ENCODE data around the gene FPR1. TPM values are rescaled to one million over a fixed set of nuclear protein-coding genes. Genes with fewer than 3 reads are reported as not detected.
A peak's percentile ranks its signal among the peaks of the same experiment; 100 is the strongest.

FPR1 gene
- total RNA-seq, 1 donor from 2014 or later: not detected

DNA sequence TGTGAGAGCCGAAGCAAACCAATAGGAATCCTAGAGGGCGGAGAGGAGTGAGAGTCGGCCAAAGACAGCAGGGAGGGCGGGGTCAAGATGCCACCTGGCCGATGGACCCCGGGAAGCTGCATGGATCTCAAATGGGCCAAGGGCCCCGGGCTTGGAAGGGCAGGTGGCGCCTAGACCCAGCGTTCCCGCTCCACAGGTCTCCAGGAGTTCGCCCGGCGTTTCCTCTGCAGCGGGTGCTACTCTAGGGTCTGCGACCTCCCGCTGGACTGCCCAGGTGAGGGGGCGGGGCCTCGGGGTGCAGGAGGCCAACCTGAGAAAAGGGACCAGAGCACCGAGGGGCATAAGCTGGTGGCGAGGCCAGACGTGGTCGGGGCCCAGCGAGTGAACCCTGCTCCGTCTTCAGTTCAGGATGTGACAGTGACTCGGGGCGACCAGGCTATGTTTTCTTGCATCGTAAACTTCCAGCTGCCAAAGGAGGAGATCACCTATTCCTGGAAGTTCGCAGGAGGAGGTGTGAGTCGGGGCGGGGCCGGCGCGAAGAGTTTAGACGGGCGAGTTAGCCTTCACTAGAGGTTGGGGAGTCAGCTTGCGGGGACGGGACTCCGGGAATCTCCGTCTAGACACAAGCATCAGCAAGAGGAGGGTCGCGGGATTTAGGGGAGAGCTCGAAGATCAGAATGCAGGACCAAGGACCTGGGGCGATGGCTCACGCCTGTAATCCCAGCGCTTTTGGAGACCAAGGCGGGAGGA is 48.7 kb downstream of the FPR1 start:
- H3K27ac Mint-ChIP-seq (ENCODE audit: unreplicated experiment): peak overlapping the region; percentile 89
- peaks cover 24% of the 10 kb centered on the region for H3K36me3 ChIP-seq (ENCODE audit: insufficient read depth, low read length)
- H3K4me1 ChIP-seq (ENCODE audit: insufficient read depth, low read length): peaks cover 8% of the 10 kb centered on the region
- peaks cover 21% of the 10 kb centered on the region for H3K79me2 ChIP-seq (ENCODE audit: insufficient read depth, low read length)
- no peaks in the 10 kb centered on the region for H3K9me3 ChIP-seq (ENCODE audit: insufficient read depth, low read depth, low read length)
- FAIRE-seq: no peak
- TF ChIP-seq, protein P1, sequence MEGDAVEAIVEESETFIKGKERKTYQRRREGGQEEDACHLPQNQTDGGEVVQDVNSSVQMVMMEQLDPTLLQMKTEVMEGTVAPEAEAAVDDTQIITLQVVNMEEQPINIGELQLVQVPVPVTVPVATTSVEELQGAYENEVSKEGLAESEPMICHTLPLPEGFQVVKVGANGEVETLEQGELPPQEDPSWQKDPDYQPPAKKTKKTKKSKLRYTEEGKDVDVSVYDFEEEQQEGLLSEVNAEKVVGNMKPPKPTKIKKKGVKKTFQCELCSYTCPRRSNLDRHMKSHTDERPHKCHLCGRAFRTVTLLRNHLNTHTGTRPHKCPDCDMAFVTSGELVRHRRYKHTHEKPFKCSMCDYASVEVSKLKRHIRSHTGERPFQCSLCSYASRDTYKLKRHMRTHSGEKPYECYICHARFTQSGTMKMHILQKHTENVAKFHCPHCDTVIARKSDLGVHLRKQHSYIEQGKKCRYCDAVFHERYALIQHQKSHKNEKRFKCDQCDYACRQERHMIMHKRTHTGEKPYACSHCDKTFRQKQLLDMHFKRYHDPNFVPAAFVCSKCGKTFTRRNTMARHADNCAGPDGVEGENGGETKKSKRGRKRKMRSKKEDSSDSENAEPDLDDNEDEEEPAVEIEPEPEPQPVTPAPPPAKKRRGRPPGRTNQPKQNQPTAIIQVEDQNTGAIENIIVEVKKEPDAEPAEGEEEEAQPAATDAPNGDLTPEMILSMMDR (IDR thresholded peaks at IDR 0.05; ENCODE audit: insufficient read depth, low read depth, low read length): no peak
- no peak for TF ChIP-seq EZH2 (IDR thresholded peaks at IDR 0.05; ENCODE audit: insufficient read depth, low read length)
- no peak overlapping the region for H2AFZ ChIP-seq (ENCODE audit: low read depth, low read length)
- no peak for DNase-seq (ENCODE audit: low read depth)
- H3K4me2 ChIP-seq (ENCODE audit: low read length): no peak overlapping the region
- peak overlapping the region; percentile 81 for H3K4me3 Mint-ChIP-seq (ENCODE audit: unreplicated experiment)
- peaks cover 41% of the 10 kb centered on the region for H3K4me1 Mint-ChIP-seq (ENCODE audit: low read depth, unreplicated experiment)
- H3K36me3 Mint-ChIP-seq (ENCODE audit: low read depth, unreplicated experiment): peaks cover 42% of the 10 kb centered on the region
- H4K20me1 ChIP-seq (ENCODE audit: insufficient read depth, low read length): peaks cover 66% of the 10 kb centered on the region
- H3K9me3 Mint-ChIP-seq (ENCODE audit: unreplicated experiment): peaks cover 6% of the 10 kb centered on the region
- H3K27me3 Mint-ChIP-seq (ENCODE audit: low read depth, unreplicated experiment): no peaks in the 10 kb centered on the region
- no peaks in the 10 kb centered on the region for H3K27me3 ChIP-seq (ENCODE audit: insufficient read depth, low read length)
- H3K9ac ChIP-seq (ENCODE audit: low read length): no peak overlapping the region
- H3K27ac ChIP-seq (ENCODE audit: low read depth, low read length): no peak overlapping the region
- H3K4me3 ChIP-seq (ENCODE audit: insufficient read depth, low read depth, low read length): no peak overlapping the region

DNA sequence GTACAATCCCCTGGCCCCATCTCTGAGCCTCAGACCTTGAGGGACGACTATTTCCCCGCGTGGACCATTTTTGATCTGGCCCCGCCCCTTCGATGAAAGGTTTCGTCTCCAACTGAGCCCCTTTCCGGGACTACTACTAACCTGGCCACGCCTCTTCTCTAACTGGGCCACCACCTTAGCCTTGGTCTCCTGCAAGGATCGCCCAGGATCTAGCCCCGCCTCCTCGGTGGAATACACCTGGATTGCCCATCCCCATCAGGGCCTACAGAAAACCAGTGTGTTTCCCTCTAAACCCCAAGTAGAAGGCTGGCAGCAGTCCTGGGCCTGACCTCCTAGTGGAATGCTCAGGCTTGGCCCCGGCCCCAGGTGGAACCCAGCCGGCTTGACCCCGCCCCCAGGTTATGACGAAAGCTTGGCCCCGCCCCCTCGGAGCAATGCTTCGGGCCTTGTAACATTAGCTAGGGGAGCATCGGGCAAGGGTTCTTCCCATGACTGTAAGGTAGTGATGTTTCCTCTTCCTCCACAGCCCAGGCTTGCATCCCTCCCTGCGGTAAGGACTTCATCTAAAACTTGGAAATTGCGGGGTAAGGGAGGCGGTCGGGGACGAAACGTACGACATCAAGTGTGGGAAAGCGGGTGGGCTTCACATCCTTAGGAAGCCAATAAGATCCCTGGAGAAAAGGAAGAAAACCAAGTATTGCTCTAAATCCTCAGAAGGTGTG is 49.4 kb downstream of the FPR1 start:
- no peak overlapping the region for H3K4me2 ChIP-seq (ENCODE audit: low read length)
- Mint-ChIP-seq H3K27ac (ENCODE audit: unreplicated experiment) (peak overlapping the region; percentile 89), H3K27me3 (ENCODE audit: low read depth, unreplicated experiment) (no peaks in the 10 kb centered on the region), H3K4me3 (ENCODE audit: unreplicated experiment) (peak overlapping the region; percentile 77), H3K9me3 (ENCODE audit: unreplicated experiment) (peaks cover 2% of the 10 kb centered on the region), H3K36me3 (ENCODE audit: low read depth, unreplicated experiment) (peaks cover 43% of the 10 kb centered on the region), H3K4me1 (ENCODE audit: low read depth, unreplicated experiment) (peaks cover 41% of the 10 kb centered on the region)
- no peak for DNase-seq (ENCODE audit: low read depth)
- H3K27me3 ChIP-seq (ENCODE audit: insufficient read depth, low read length): no peaks in the 10 kb centered on the region
- peaks cover 73% of the 10 kb centered on the region for H4K20me1 ChIP-seq (ENCODE audit: insufficient read depth, low read length)
- H3K27ac ChIP-seq (ENCODE audit: low read depth, low read length): no peak overlapping the region
- no peaks in the 10 kb centered on the region for H3K9me3 ChIP-seq (ENCODE audit: insufficient read depth, low read depth, low read length)
- no peak overlapping the region for H3K4me3 ChIP-seq (ENCODE audit: insufficient read depth, low read depth, low read length)
- peaks cover 28% of the 10 kb centered on the region for H3K79me2 ChIP-seq (ENCODE audit: insufficient read depth, low read length)
- H3K36me3 ChIP-seq (ENCODE audit: insufficient read depth, low read length): peaks cover 31% of the 10 kb centered on the region
- H3K4me1 ChIP-seq (ENCODE audit: insufficient read depth, low read length): peaks cover 8% of the 10 kb centered on the region
- TF ChIP-seq, protein P1 (IDR thresholded peaks at IDR 0.05; ENCODE audit: insufficient read depth, low read depth, low read length): no peak
- no peak for TF ChIP-seq EZH2 (IDR thresholded peaks at IDR 0.05; ENCODE audit: insufficient read depth, low read length)
- H3K9ac ChIP-seq (ENCODE audit: low read length): no peak overlapping the region
- no peak overlapping the region for H2AFZ ChIP-seq (ENCODE audit: low read depth, low read length)
- FAIRE-seq: no peak
